GM12872 (cell line): ENCODE data around the gene FBXL7.

Experiments used
- CTCF ChIP-seq: IDR thresholded peaks from 3 replicates; pipeline ENCODE4 v1.5.1; 2011; ENCODE audit warnings: low read depth, mild to moderate bottlenecking, low read length, moderate library complexity; ENCODE audit not compliant: insufficient read depth

FBXL7 gene

GRCh38 chr5:15731699-15732098 lies 231.7 kb downstream of the FBXL7 start:
- no peak for TF ChIP-seq CTCF

- no peak for TF ChIP-seq CTCF
Observed at GRCh38 chr5:15734058-15734457, 234.1 kb downstream of the FBXL7 start.

GRCh38 chr5:15737036-15737821 lies 237.2 kb downstream of the FBXL7 start:
- no peak for TF ChIP-seq CTCF

GRCh38 chr5:15737871-15738664 lies 238.1 kb downstream of the FBXL7 start:
- no peak for TF ChIP-seq CTCF

- no peak for TF ChIP-seq CTCF
Observed at GRCh38 chr5:15740383-15740782, 240.4 kb downstream of the FBXL7 start.

GRCh38 chr5:15741591-15741990 lies 241.6 kb downstream of the FBXL7 start:
- no peak for TF ChIP-seq CTCF

- TF ChIP-seq CTCF = no peak
Observed at GRCh38 chr5:15746833-15747232, 246.9 kb downstream of the FBXL7 start.
